Activated CD8-positive, alpha-beta memory T cell treated with anti-CD3 and anti-CD28 coated beads, Interleukin-2, amount 50 U/mL, for 24 hours (primary cell): ENCODE measurements around the gene ABCA3.
"Not testable (repeated sequence)": the region's sequence is repeated elsewhere in the genome, so short reads cannot be mapped to it uniquely, and the experiment has no call there.

Experiments used
- DNase-seq: peaks from one replicate; pipeline ENCODE4 v3.0.0-alpha.2; 2020; ENCODE audit errors: extremely low read depth

Gene ABCA3

DNA sequence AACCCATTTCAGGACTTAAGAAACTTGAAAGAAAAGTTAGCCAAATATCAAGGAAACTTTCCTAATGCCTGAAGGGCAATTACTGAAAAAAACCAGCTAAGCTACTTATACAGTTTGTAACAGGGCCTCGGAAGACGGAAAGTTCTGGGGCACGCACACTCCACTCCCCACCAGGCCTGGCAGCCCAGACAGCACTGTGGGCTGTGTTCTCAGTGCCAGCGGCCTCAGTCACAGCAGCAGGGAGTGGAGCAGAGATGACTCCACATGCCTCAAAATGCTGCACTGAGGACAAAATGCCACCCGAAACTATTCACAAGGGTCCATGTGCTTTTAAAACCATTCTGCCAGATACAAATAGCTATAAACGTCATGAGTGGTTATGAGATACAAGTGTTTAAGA, 82.8 kb downstream of the ABCA3 start:
- no peak for DNase-seq

DNA sequence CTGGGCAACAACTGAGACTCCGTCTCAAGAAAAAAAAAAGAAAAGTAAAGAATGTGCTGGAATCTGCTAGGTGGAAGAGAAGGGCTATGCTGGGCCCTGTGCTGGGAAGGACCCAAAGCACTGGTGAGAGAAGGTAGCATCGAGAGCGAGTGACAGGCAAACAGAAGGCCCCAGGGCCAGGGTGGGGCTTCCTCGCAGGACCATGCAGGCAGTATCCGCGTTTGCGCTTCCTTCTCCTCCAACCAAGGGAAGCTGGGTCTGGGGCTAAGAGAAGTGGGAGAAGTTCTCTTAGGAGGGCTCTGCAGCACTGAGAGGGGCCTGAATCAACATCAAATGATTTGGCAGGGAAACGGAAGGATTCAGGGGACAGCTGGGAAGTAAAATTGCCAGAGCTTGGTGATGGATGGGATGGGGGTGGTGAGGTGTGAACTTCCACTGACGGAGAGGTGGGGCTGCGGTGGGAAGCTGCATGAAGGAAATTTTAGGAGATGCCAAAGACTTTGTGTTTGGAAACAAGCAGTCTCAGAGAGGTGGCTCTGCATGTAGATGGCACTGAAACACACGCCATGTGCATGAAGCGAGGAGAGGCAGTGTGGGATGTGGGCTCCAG, 83.9 kb downstream of the ABCA3 start:
- DNase-seq, result no peak

DNA sequence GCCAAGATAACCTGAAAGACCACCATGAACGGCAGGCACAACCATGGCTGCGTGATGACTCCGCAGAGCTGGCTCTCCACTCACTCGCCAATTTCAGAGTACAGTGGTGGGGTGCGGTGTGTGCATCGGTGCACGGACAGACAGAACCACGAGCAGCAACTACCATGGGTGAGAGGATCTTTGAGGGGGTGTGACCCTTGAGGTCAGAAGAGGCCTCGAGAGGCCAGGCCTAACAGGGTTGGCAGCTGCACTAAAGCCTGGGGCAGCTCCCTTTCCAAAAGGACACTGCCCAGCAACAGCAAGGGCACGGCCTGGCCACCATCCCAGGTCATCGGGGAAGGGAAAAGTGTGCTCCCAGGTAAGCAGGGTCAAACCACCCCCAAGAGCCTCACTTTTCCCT, 87.2 kb downstream of the ABCA3 start:
- no peak for DNase-seq

DNA sequence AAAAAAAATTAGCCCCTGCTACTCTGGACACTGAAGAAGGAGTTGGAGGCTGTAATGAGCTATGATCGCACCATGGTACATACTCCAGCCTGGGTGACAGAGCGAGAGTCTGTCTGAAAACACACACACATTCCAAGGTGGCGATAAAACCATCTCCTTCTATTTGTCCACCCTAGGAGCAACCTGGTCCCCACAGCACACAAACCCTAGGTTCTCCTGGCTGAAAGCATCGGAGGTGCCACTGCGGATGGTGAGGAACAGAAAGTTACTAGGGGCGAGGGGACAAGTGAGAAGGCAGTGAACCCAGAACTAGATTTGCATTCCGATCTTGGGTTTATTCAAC, 87.8 kb downstream of the ABCA3 start:
- DNase-seq, result no peak

DNA sequence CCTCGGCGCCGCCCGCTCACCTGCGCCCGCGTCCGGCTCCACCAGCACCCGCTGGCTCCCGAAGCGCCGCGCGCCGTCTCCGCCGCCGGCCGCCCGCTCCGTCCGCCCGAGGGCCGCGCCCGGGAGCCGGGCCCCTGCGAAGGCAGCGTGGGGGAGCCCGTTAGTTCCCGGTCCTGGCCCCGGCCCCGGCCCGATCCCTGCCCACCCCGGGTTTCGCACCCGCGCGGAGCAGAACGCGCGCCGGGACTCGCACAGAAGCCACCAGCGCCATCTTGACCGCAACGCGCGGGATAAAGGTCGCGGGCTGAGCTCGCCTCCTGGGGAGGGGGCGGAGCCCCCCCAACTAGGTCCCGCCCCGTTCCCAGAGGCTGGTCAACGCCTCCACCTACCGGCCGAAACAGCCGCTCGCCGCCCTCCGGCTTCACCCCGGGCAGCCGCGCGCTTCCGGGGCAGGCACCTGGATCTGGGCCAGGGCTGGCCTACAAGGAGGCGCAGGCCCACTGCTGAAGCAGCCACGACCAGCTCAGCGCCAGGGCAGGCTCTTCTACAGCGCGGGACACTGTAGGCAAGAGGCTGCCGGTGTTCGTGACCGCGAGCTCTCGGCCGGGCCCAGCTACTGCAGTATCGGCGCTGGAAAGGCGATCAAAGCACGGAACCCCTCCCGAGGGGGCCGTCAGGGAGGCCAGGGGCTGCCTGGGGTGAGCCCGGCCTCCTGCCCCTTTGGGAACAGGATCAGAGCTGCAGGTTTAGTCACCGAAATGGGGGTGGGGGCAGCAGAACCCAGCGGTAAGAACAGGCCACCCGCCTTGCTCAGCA, 89.0 kb downstream of the ABCA3 start, which contains the start of gene ECI1:
TSS of gene ECI1 (minus strand) at position 292 of the 816 bp plus-strand sequence. CDS start at position 271, 21 bp downstream.
- peak; percentile 43 for DNase-seq

DNA sequence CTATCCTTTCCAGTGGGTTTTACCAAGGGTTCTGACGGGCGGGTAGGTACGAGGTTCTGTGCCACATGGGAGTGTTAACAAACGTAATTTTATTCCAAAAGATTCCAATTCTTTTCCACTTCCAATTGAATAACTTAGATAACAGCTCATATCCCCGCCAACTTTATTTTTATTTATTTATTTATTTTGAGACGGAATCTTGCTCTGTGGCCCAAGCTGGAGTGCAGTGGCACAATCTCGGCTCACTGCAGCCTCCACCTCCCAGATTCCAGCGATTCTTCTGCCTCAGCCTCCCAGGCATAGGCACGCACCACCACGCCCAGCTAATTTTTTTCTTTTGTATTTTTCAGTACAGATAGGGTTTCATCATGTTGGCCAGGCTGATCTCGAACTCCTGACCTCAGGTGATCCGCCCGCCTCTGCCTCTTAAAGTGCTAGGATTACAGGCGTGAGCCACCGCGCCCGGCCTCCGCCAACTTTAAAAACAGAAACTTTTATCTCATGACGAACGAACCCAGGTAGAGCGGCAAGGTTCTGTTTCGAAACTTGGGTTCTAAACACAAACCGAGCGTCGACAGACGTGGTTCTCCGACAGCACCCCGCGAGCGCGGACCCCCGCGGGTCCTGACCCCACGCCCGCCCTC, 89.8 kb downstream of the ABCA3 start:
- DNase-seq, result no peak

DNA sequence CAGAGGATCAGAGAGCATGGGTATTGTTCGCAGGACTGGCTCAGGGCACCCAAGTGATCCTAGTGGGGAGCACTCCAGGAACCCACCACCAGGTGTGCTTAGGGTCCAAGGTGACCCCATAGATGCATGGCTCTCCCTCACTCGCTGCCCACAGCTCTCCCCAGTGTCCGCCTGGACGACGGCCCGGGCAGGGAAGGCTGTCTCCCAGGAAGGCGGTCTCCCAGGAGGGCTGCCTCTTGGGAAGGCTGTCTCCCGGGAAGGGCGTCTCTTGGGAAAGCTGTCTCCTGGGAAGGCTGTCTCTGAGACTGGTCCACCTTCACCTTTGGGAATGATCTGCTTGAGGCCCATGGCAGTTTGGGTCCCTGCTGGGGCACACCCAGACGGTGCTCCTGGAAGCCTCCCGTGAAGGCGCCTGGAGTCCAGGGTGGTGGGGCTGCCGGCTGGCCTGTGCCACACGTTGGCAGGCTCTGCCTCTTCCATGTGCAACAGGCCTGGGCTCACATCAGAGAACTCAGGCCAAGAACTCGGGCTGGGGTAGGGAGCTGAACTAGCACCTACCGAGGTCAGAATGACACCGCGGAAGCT, 94.1 kb downstream of the ABCA3 start:
- no peak for DNase-seq

DNA sequence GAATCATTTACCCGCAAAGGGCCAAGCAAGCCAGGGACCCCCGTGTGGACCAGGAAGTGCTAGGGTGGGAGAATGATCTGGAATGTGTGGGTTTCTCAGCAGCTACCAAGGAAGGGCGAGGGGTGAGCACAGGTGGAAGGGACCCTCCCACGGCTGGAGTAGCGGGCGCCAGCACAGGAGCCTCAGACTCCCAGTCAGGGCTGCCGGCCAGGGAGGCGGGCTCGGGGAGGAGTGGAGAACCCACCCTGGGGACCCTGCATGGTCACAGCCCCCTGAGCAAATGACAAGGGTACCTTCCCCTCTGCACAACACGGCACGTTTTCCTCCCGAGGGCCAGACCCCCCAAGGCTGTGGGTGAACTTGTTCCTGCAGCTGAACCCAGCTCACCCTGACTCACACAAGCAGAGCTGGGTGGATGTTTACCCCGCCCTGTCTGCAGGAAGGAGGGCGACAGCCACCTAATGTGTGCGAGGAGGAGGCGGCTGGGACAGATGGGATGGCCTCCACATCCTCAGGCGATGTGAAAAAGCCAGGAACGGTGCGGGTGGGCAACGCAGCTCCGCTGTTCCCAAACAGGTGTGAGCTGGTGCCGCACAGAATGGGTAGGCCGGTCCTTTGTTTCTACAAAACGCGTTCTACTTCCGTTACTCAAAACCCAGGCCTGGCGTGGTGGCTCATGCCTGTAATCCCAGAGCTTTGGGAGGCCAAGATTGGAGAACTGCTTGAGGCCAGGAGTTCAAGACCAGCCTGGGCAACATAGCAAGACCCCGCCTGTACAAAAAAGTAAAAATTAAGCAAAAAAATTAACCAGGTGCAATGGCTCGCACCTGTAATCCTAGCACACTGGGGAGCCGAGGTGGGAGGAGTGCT, 95.4 kb downstream of the ABCA3 start:
- DNase-seq, result no peak

DNA sequence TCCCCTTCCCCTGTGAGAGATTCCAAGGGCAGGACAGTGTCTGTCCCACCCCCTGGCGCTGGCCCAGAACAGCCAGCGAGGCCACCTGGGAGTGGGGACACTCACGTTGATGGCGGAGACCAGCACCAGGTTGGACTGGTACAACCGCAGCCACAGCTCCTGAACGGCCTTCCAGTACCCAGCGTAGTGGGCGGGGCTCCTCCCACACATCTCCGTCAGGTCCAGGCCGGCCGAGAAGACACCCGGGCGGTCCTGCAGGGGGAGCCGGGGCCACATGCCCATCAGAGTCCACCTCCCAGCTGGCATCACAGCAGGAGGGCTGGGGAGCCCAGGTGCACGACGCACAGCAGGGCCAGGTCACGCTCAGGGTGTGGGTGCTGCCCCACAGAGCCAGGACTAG, 96.2 kb downstream of the ABCA3 start:
- DNase-seq, result no peak

DNA sequence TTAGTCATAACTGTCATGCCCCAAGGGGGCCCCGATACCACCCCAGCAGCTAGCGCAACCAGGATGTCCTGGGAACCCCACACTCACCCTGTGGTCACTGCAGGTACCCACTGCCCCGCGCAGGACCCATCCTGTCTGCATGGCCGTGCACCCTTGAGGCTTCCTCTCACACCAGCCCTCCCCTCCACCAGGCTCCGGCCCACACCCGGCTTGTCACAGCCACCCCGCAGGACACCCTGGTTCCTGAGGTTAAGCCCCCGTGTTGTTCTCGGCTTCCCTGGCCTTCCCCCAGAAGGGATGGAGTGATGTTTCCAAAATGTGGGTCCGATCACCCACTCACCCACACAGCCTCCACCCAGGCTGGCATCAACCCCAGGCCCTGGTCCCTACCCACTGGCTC, 96.7 kb downstream of the ABCA3 start:
- no peak for DNase-seq

DNA sequence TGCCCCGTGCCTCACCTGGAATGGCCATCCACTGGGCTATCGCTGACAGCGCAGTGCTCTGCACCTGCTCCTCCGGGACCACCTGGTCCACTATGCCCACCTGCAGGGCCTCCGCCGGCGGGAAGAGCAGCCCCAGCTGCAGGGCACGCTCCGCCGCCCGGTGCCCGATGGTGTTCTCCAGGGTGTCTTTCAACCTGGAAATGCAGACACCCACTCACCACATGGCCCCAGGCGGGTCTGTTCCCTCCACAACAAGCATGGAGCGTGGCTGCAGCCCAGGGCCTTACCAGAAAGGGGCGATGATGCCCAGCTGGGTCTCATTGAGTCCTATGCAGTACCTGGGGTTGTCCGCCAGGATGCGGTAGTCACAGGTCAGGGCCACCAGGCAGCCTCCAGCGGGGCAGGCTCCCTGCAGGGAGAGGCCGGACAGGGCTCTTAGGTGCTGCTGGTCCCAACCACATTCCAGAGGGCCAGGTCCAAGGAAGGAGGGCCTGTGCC, 97.4 kb downstream of the ABCA3 start:
- DNase-seq, result no peak

DNA sequence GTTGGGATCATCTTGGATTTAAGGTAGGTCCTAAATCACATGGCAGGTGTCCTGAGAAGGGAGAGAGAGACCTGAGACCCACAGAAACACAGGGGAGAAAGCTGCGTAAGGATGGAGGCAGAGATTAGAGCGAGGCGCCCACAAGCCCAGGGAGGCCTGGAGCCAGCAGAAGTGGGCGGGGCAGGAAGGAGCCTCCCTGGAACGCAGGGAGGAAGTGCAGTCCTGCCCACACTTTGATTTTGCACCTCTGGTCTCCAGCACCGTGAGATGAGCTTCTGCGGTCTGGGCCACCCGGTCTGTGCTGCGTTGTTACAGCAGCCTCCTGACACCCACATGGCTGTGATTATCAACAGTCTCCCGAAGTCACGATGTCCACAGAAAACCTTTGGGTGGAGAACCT, 97.9 kb downstream of the ABCA3 start:
- no peak for DNase-seq

DNA sequence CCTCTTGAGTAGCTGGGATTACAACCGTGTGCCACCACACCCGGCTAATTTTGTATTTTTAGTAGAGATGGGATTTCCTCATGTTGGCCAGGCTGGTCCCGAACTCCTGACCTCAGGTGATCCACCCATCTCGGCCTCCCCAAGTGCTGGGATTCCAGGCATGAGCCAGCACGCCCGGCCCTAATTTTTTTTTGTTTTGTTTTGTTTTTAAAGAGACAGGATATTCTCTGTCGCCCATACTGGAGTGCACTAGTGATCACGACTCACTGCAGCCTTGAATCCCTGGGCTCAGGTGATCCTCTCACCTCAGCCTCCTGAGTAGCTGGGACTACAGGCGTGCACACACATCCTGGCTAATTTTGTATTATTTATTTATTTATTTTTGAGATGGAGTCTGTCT, 100.2 kb downstream of the ABCA3 start:
- not testable (repeated sequence) for DNase-seq

DNA sequence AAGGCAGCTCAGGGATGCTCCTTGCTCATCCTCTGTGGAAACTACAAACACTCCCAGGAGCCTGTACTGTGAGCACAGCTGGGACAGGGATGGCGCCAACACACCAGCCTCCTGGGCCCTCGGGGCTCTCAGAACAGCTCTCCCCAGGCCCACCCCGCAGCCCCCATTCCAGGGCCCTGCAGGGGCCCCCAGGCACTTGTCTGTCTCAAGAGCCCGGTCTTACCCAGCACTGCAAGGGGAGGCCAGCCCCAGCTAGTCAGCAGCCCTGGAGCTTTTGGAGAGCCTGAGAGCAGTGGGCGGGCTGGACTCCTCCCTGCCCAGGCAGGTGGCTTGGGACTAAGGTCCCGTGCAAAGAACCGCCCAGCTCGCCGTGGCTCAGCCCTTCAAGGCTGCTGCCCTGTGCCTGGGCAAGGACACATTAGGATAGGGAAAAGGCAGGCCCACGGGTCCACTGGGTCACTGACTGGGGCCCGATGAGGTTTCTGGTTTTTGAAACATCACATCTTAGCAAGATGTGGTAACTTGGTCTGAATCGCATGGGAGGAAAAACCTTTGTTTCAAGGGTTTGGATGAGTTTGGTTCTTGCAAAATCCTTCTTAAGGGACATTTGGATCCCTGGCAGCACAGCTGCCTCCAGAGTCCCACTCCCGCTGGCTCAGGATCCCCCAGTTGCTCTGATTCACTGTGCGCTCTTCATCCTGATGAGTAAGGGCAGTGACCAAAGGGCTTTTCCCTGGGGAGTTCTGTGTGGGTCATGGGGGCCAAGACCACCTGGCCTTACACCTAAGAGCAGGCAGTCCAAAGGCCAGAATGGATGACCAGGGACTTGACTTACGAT, 101.5 kb downstream of the ABCA3 start:
- no peak for DNase-seq

DNA sequence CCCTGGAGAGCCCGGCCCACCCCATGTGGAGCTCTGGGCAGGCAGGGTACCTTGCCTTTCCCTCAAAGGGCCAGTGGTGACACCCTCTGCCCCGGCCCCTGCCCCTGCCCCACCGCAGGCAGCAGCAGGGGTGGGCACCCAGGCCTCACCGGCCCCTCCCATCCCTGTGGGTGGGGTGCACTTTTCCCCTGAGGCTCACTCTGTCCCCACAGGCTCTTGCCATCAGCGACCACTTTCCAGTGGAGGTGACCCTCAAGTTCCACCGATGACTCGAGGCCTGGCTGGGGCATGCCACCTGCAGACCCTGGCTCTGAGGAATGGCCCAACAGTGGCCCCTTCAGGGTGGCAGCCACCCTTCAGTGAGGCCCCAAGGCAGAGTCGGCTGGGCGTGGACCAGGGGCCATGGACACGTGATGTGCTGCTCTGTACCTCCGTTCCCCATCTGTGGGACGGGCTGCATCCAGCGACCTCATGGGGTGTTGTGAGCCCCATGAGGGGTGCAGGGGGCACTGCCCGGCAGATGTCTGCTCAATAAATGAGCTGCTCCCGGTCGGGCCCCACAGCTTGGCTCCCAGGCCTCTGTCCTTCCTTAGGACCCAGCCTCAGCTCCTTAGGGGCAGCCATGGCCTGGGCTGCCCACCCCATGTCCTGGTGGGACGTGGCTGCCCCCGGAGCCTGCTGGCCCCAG, 102.2 kb downstream of the ABCA3 start:
- DNase-seq, result no peak

DNA sequence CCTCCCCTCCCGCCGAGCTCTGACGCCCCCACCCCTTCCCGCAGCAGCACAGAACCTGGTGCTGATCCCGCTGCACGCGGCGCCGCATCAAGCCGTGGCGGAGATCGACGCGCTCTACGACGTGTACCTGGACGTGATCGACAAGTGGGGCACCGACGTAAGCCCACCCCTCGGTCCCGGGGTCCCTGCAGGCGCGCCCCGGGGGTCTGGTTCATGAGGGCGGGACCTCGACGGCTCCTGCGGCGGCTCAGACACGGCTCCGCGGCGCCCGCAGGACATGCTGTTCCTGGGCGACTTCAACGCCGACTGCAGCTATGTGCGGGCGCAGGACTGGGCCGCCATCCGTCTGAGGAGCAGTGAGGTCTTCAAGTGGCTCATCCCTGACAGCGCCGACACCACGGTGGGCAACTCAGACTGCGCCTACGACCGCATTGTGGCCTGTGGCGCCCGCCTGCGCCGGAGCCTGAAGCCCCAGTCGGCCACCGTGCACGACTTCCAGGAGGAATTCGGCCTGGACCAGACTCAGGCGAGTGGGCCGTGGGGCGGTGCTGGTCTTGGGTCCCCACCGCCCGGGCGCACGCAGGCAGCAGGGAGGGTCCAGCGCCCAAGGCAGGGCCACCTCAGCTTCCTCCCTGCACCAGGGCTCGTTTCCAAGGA, 102.9 kb downstream of the ABCA3 start:
- no peak for DNase-seq

DNA sequence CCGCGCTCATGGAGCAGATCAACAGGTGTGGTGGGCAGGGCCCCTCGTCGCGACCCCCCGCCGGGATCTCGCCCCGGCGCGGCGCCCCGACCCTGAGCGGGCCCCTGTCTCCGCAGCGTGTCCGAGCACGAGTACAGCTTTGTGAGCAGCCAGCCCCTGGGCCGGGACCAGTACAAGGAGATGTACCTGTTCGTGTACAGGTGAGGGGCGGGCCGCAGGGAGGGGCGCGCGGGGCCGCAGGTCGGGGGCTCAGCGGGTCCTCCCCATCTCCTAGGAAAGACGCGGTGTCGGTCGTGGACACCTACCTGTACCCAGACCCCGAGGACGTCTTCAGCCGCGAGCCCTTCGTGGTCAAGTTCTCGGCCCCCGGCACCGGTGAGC, 103.4 kb downstream of the ABCA3 start:
- DNase-seq, result no peak

DNA sequence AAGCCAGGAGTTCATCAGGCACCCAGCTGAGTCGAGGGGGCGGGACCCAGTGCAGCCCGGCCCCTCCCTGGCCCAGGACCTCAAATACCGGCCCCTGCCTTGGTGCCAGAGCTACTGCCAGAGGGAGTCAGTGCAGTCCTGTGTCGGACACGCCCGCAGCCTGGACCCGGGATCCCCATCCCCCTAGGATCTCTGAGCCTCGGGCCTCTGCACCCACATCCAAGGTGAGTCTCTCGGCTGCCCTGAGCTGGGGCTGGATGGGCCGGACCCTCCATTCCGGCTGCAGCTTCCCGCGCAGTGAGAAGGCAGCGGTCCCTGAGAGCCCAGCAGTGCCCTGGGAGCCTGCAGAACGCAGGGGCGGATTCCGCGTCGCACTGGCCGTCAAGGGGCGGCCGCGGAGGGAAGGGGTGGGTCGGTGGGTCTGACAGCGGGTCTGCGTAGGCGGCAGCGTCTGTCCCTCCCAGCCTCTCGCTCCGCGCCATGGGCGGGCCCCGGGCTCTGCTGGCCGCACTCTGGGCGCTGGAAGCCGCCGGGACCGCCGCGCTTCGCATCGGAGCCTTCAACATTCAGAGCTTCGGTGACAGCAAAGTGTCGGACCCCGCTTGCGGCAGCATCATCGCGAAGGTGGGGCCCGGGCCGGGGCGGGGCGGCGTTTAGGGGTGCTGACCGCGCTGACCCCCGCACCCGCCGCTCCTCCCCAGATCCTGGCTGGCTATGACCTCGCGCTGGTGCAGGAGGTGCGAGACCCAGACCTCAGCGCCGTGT, 104.0 kb downstream of the ABCA3 start, which contains the start of gene DNASE1L2:
TSS of gene DNASE1L2 (plus strand) at position 108 of the 765 bp plus-strand sequence. CDS start at position 481, 373 bp downstream.
- no peak for DNase-seq
